ENCODE results near the gene ULK2.

DNA sequence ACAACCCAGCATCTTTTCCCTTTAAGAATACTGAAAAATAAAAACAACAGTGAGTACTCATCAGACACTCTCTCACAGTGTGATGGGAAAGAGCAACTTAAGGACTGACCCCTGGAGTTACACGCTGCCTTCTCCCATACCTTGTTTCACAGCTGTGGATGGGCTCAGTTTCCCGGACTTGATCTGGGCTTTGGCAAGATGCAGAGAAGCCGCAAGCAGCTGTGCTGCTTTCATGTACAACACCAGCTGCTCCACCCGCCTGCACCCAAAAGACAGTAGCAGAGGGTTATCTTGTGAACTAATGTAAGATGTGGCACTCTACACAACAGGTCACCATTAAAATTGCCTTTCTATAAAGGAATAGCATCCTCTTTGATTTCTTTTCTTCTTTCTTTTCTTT, 86.9 kb downstream of the ULK2 start:
- TF ChIP-seq, protein P1, sequence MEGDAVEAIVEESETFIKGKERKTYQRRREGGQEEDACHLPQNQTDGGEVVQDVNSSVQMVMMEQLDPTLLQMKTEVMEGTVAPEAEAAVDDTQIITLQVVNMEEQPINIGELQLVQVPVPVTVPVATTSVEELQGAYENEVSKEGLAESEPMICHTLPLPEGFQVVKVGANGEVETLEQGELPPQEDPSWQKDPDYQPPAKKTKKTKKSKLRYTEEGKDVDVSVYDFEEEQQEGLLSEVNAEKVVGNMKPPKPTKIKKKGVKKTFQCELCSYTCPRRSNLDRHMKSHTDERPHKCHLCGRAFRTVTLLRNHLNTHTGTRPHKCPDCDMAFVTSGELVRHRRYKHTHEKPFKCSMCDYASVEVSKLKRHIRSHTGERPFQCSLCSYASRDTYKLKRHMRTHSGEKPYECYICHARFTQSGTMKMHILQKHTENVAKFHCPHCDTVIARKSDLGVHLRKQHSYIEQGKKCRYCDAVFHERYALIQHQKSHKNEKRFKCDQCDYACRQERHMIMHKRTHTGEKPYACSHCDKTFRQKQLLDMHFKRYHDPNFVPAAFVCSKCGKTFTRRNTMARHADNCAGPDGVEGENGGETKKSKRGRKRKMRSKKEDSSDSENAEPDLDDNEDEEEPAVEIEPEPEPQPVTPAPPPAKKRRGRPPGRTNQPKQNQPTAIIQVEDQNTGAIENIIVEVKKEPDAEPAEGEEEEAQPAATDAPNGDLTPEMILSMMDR (IDR thresholded peaks at IDR 0.05), result no peak
- TF ChIP-seq POLR2A (IDR thresholded peaks at IDR 0.05), result no peak

Data from adrenal gland (tissue), 5 donors.